Activated naive CD8-positive, alpha-beta T cell treated with anti-CD3 and anti-CD28 coated beads, Interleukin-2, amount 50 U/mL, for 24 hours (primary cell): Measurements from ENCODE around the gene SELENOF.
A peak's percentile ranks its signal among the peaks of the same experiment; 100 is the strongest.

Source experiments
- ATAC-seq: fragments of 150-1000 bp; cut with Tn5 transposase; one replicate; pipeline ENCODE4 v1.10.0; 2021
- DNase-seq: peaks from one replicate; pipeline ENCODE4 v3.0.0; 2021
- H3K27ac Mint-ChIP-seq: one replicate; pipeline ENCODE4 v1.8.0; 2021; ENCODE audit warnings: mild to moderate bottlenecking, mixed read lengths
- H3K27me3 Mint-ChIP-seq: one replicate; pipeline ENCODE4 v1.8.0; 2021; ENCODE audit warnings: mixed read lengths
- H3K36me3 Mint-ChIP-seq: one replicate; pipeline ENCODE4 v1.8.0; 2021; ENCODE audit warnings: low read depth, mixed read lengths
- H3K4me1 Mint-ChIP-seq: one replicate; pipeline ENCODE4 v1.8.0; 2021; ENCODE audit warnings: mixed read lengths
- H3K4me3 Mint-ChIP-seq: one replicate; pipeline ENCODE4 v1.8.0; 2021; ENCODE audit warnings: mild to moderate bottlenecking, moderate library complexity, mixed read lengths
- H3K9me3 Mint-ChIP-seq: one replicate; pipeline ENCODE4 v1.8.0; 2021; ENCODE audit warnings: mixed read lengths

Gene SELENOF

GRCh38 chr1:86933562-86934377 lies 19.8 kb upstream of the SELENOF start:
- Mint-ChIP-seq H3K4me1 (peaks cover 25% of the 10 kb centered on the region), H3K36me3 (no peaks in the 10 kb centered on the region), H3K4me3 (no peak overlapping the region), H3K9me3 (no peaks in the 10 kb centered on the region), H3K27me3 (no peaks in the 10 kb centered on the region), H3K27ac (peak overlapping the region; percentile 11)
- ATAC-seq (no peak), DNase-seq (no peak)

GRCh38 chr1:86933051-86933450 lies 19.1 kb upstream of the SELENOF start:
- Mint-ChIP-seq H3K27ac (no peak overlapping the region), H3K4me1 (peaks cover 21% of the 10 kb centered on the region), H3K4me3 (no peak overlapping the region), H3K9me3 (no peaks in the 10 kb centered on the region), H3K27me3 (no peaks in the 10 kb centered on the region), H3K36me3 (no peaks in the 10 kb centered on the region)
- ATAC-seq = no peak
- no peak for DNase-seq

- H3K27me3 Mint-ChIP-seq = no peaks in the 10 kb centered on the region
- ATAC-seq (no peak), DNase-seq (no peak)
- H3K27ac Mint-ChIP-seq = no peak overlapping the region
- no peak overlapping the region for H3K4me3 Mint-ChIP-seq
- peaks cover 18% of the 10 kb centered on the region for H3K36me3 Mint-ChIP-seq
- H3K9me3 Mint-ChIP-seq = peaks cover 15% of the 10 kb centered on the region
- peaks cover 21% of the 10 kb centered on the region for H3K4me1 Mint-ChIP-seq
Measured at GRCh38 chr1:86928819-86929218, 14.9 kb upstream of the SELENOF start.

- DNase-seq = no peak
- H3K9me3 Mint-ChIP-seq = peaks cover 28% of the 10 kb centered on the region
- no peak overlapping the region for H3K4me3 Mint-ChIP-seq
- no peak overlapping the region for H3K27ac Mint-ChIP-seq
- no peak for ATAC-seq
- H3K36me3 Mint-ChIP-seq = peaks cover 29% of the 10 kb centered on the region
- H3K27me3 Mint-ChIP-seq = no peaks in the 10 kb centered on the region
- peaks cover 9% of the 10 kb centered on the region for H3K4me1 Mint-ChIP-seq
Measured at GRCh38 chr1:86926883-86927282, 13.0 kb upstream of the SELENOF start.

- Mint-ChIP-seq H3K27me3 (no peaks in the 10 kb centered on the region), H3K9me3 (peaks cover 34% of the 10 kb centered on the region), H3K4me1 (peaks cover 9% of the 10 kb centered on the region), H3K36me3 (peaks cover 40% of the 10 kb centered on the region), H3K27ac (no peak overlapping the region), H3K4me3 (no peak overlapping the region)
- ATAC-seq (no peak), DNase-seq (no peak)
Measured at GRCh38 chr1:86925742-86926141, 11.8 kb upstream of the SELENOF start.

- no peak for ATAC-seq
- Mint-ChIP-seq H3K4me3 (no peak overlapping the region), H3K27ac (no peak overlapping the region), H3K4me1 (peaks cover 9% of the 10 kb centered on the region), H3K9me3 (peaks cover 37% of the 10 kb centered on the region), H3K27me3 (no peaks in the 10 kb centered on the region), H3K36me3 (peaks cover 46% of the 10 kb centered on the region)
- DNase-seq = no peak
Measured at GRCh38 chr1:86924324-86924960, 10.5 kb upstream of the SELENOF start.

- no peak for DNase-seq
- H3K27ac Mint-ChIP-seq = no peak overlapping the region
- no peak overlapping the region for H3K4me3 Mint-ChIP-seq
- no peaks in the 10 kb centered on the region for H3K27me3 Mint-ChIP-seq
- H3K4me1 Mint-ChIP-seq = peaks cover 12% of the 10 kb centered on the region
- peaks cover 37% of the 10 kb centered on the region for H3K9me3 Mint-ChIP-seq
- peaks cover 46% of the 10 kb centered on the region for H3K36me3 Mint-ChIP-seq
- ATAC-seq = no peak
Measured at GRCh38 chr1:86922445-86922844, 8.5 kb upstream of the SELENOF start.

- Mint-ChIP-seq H3K9me3 (peaks cover 10% of the 10 kb centered on the region), H3K4me1 (peaks cover 21% of the 10 kb centered on the region), H3K27me3 (no peaks in the 10 kb centered on the region), H3K27ac (no peak overlapping the region), H3K4me3 (no peak overlapping the region), H3K36me3 (peaks cover 16% of the 10 kb centered on the region)
- DNase-seq = no peak
- no peak for ATAC-seq
Measured at GRCh38 chr1:86916752-86917151, 2.8 kb upstream of the SELENOF start.

- peaks cover 14% of the 10 kb centered on the region for H3K36me3 Mint-ChIP-seq
- no peak for ATAC-seq
- H3K9me3 Mint-ChIP-seq = peaks cover 4% of the 10 kb centered on the region
- H3K27me3 Mint-ChIP-seq = no peaks in the 10 kb centered on the region
- DNase-seq = no peak
- H3K27ac Mint-ChIP-seq = no peak overlapping the region
- peaks cover 31% of the 10 kb centered on the region for H3K4me1 Mint-ChIP-seq
- H3K4me3 Mint-ChIP-seq = no peak overlapping the region
Measured at GRCh38 chr1:86915737-86916235, 1.9 kb upstream of the SELENOF start.

- Mint-ChIP-seq H3K9me3 (no peaks in the 10 kb centered on the region), H3K27me3 (no peaks in the 10 kb centered on the region), H3K27ac (no peak overlapping the region), H3K4me3 (no peak overlapping the region), H3K36me3 (peaks cover 17% of the 10 kb centered on the region), H3K4me1 (peaks cover 35% of the 10 kb centered on the region)
- DNase-seq (peak; percentile 53), ATAC-seq (peak; percentile 18)
Measured at GRCh38 chr1:86914998-86915736, 1.2 kb upstream of the SELENOF start.

GRCh38 chr1:86914601-86914997 lies 673 bp upstream of the SELENOF start, which contains the start of gene HS2ST1:
HS2ST1 (plus strand) TSS chr1:86914635.
- no peak for ATAC-seq
- Mint-ChIP-seq H3K27ac (no peak within 1 kb of the TSS), H3K4me1 (peaks cover 41% of the 10 kb centered on the region), H3K4me3 (no peak within 1 kb of the TSS), H3K27me3 (no peaks in the 10 kb centered on the region), H3K9me3 (no peaks in the 10 kb centered on the region), H3K36me3 (peaks cover 18% of the 10 kb centered on the region)
- DNase-seq = no peak

- Mint-ChIP-seq H3K27ac (no peak overlapping the region), H3K27me3 (no peaks in the 10 kb centered on the region), H3K36me3 (peaks cover 30% of the 10 kb centered on the region), H3K9me3 (no peaks in the 10 kb centered on the region), H3K4me1 (peaks cover 52% of the 10 kb centered on the region), H3K4me3 (no peak overlapping the region)
- ATAC-seq (no peak), DNase-seq (peak; percentile 31)
Measured at GRCh38 chr1:86913399-86913895, 479 bp downstream of the SELENOF start.

- Mint-ChIP-seq H3K9me3 (no peaks in the 10 kb centered on the region), H3K27ac (peak overlapping the region; percentile 33), H3K4me3 (no peak overlapping the region), H3K4me1 (peaks cover 53% of the 10 kb centered on the region), H3K27me3 (no peaks in the 10 kb centered on the region), H3K36me3 (peaks cover 36% of the 10 kb centered on the region)
- DNase-seq (no peak), ATAC-seq (no peak)
Measured at GRCh38 chr1:86912281-86912900, 1.5 kb downstream of the SELENOF start.

- H3K27me3 Mint-ChIP-seq = no peaks in the 10 kb centered on the region
- ATAC-seq (no peak), DNase-seq (no peak)
- peaks cover 43% of the 10 kb centered on the region for H3K4me1 Mint-ChIP-seq
- H3K36me3 Mint-ChIP-seq = peaks cover 50% of the 10 kb centered on the region
- no peak overlapping the region for H3K4me3 Mint-ChIP-seq
- H3K9me3 Mint-ChIP-seq = no peaks in the 10 kb centered on the region
- H3K27ac Mint-ChIP-seq = no peak overlapping the region
Measured at GRCh38 chr1:86906419-86906818, 7.5 kb downstream of the SELENOF start.
